GM19240 (cell line): Measurements from ENCODE around the gene EDDM13.
"Not testable (repeated sequence)": the region's sequence is repeated elsewhere in the genome, so short reads cannot be mapped to it uniquely, and the experiment has no call there.

Experiments used
- DNase-seq: peaks from one replicate; pipeline ENCODE4 v3.0.0; 2011; ENCODE audit warnings: low spot score; ENCODE audit not compliant: insufficient read length

EDDM13 gene

GRCh38 chr19:56295531-56296455 is 23.2 kb downstream of the EDDM13 start:
- no peak for DNase-seq

GRCh38 chr19:56297010-56297409 is 24.5 kb downstream of the EDDM13 start:
- no peak for DNase-seq

- DNase-seq = no peak
Observed at GRCh38 chr19:56299688-56300087, 27.1 kb downstream of the EDDM13 start.

GRCh38 chr19:56301155-56301554 is 28.6 kb downstream of the EDDM13 start:
- DNase-seq = no peak

- no peak for DNase-seq
Observed at GRCh38 chr19:56301886-56302620, 29.5 kb downstream of the EDDM13 start.

GRCh38 chr19:56304243-56304642 is 31.7 kb downstream of the EDDM13 start:
- no peak for DNase-seq

GRCh38 chr19:56306016-56306415 is 33.5 kb downstream of the EDDM13 start:
- no peak for DNase-seq

GRCh38 chr19:56307062-56307461 is 34.5 kb downstream of the EDDM13 start:
- DNase-seq = not testable (repeated sequence)

GRCh38 chr19:56308792-56309191 is 36.2 kb downstream of the EDDM13 start:
- DNase-seq = no peak

GRCh38 chr19:56309511-56310185 is 37.1 kb downstream of the EDDM13 start:
- no peak for DNase-seq

GRCh38 chr19:56310462-56310861 is 37.9 kb downstream of the EDDM13 start:
- DNase-seq = no peak

GRCh38 chr19:56312342-56312741 is 39.8 kb downstream of the EDDM13 start:
- no peak for DNase-seq

GRCh38 chr19:56312787-56313657 is 40.5 kb downstream of the EDDM13 start:
- DNase-seq = no peak

- DNase-seq = no peak
Observed at GRCh38 chr19:56314018-56314380, 41.5 kb downstream of the EDDM13 start.

- peak; percentile 91 for DNase-seq
Observed at GRCh38 chr19:56314381-56315076, 42.0 kb downstream of the EDDM13 start, which contains the start of gene ZSCAN5A. Gene ZSCAN5A, minus strand, starts transcription at chr19:56314839. Its CDS starts 89,793 bp downstream, at chr19:56225046.

- peak; percentile 81 for DNase-seq
Observed at GRCh38 chr19:56315077-56315828, 42.7 kb downstream of the EDDM13 start.

GRCh38 chr19:56316728-56317127 is 44.2 kb downstream of the EDDM13 start:
- no peak for DNase-seq

- DNase-seq = no peak
Observed at GRCh38 chr19:56317749-56318148, 45.2 kb downstream of the EDDM13 start.

- DNase-seq = no peak
Observed at GRCh38 chr19:56319991-56320390, 47.4 kb downstream of the EDDM13 start.
